T-helper 9 cell (primary cell): ENCODE results near the gene OR52J3.
"Not testable (repeated sequence)": the region's sequence is repeated elsewhere in the genome, so short reads cannot be mapped to it uniquely, and the experiment has no call there.

Experiments used
- DNase-seq: peaks from one replicate; pipeline ENCODE4 v3.0.0-alpha.2; 2020
- total RNA-seq, 2 donors: gene quantifications; one replicate each; lab custom pipeline; 2026; lab: John Stamatoyannopoulos, UW

Gene OR52J3
- total RNA-seq: 0 reads per million in 2 donors

GRCh38 chr11:5046226-5046625 lies at the start of gene OR52J3:
Gene OR52J3 (plus strand): TSS chr11:5046526. CDS start chr11:5046526, 0 bp downstream.
- DNase-seq: no peak

- DNase-seq: no peak
Measured at GRCh38 chr11:5004424-5005274, 41.7 kb upstream of the OR52J3 start.

- DNase-seq: no peak
Measured at GRCh38 chr11:5007561-5007960, 38.8 kb upstream of the OR52J3 start.

- DNase-seq: no peak
Measured at GRCh38 chr11:5011254-5011653, 35.1 kb upstream of the OR52J3 start.

DNA sequence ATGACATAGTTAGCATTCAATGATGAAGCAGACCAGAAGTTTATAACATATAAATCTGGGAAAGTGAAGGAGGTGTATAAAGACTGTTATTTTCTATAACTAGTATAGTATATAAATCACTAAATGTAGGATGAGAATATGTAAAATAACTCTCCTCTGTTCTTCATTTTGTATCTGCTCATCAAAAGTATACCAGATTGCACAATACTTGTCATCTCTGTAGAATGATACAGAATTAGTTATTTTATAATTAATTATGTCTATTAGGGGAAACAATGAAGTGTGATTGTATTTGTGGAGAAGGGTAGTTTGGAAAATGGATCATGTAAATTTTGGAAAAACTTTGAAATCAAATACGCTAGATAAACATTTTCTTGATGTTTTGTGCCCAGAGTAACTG lies 33.3 kb upstream of the OR52J3 start:
- DNase-seq: no peak

- no peak for DNase-seq
Measured at GRCh38 chr11:5021996-5022395, 24.3 kb upstream of the OR52J3 start.

DNA sequence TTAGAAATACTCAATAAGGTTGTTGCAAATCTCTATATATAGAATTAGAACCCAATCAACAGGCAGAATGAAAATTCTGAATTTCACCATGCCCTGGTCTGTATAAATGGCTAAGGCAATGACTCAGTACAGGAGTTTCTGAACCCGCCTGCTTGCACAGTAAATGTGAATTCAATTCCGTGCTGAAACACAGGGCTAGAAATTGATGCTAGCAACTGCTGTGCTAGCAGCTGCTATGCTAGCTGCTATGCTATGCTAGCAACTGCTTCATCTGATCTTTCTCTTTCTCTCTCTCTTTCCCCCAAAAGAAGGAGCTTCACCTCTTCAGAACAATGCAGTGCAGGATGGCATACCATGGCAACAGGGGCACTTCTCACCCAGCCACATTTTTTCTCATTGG lies 9.7 kb upstream of the OR52J3 start:
- DNase-seq: no peak

GRCh38 chr11:5037926-5038325 lies 8.4 kb upstream of the OR52J3 start:
- DNase-seq: no peak

DNA sequence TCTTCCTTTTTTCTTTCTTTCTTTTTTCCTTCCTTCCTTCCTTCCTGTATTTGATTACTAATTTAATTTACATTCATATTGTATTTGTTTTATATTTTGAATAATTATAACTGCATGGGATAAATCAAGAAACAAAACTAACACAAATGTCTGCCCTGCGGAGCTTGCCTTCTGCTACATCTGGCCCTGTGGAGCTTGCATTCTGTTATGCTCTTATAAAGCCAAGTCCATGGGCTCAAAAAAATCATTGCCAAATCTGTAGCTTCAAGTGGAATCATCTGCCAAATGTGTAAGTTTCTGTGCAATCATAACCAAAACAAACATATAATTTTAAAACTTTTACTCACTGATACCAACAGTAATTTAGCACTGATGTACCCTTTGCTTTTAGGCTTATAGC lies 8.0 kb upstream of the OR52J3 start:
- no peak for DNase-seq

GRCh38 chr11:5040876-5041275 lies 5.5 kb upstream of the OR52J3 start:
- DNase-seq: no peak

GRCh38 chr11:5042091-5042490 lies 4.2 kb upstream of the OR52J3 start:
- no peak for DNase-seq

GRCh38 chr11:5043380-5043779 lies 2.9 kb upstream of the OR52J3 start:
- no peak for DNase-seq

DNA sequence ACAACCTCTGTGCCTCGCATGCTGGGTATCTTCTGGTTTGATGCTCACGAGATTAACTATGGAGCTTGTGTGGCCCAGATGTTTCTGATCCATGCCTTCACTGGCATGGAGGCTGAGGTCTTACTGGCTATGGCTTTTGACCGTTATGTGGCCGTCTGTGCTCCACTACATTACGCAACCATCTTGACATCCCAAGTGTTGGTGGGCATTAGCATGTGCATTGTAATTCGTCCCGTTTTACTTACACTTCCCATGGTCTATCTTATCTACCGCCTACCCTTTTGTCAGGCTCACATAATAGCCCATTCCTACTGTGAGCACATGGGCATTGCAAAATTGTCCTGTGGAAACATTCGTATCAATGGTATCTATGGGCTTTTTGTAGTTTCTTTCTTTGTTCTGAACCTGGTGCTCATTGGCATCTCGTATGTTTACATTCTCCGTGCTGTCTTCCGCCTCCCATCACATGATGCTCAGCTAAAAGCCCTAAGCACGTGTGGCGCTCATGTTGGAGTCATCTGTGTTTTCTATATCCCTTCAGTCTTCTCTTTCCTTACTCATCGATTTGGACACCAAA lies 516 bp downstream of the OR52J3 start:
- no peak for DNase-seq

- DNase-seq: not testable (repeated sequence)
Measured at GRCh38 chr11:5058679-5059078, 12.4 kb downstream of the OR52J3 start.

GRCh38 chr11:5059391-5059790 lies 13.1 kb downstream of the OR52J3 start, which contains the start of gene OR52E2:
Gene OR52E2 (minus strand): TSS chr11:5059627. CDS start chr11:5059627, 0 bp downstream.
- DNase-seq: no peak

GRCh38 chr11:5065027-5065426 lies 18.7 kb downstream of the OR52J3 start:
- DNase-seq: no peak

- DNase-seq: no peak
Measured at GRCh38 chr11:5069272-5069671, 22.9 kb downstream of the OR52J3 start, which contains the start of gene OR52E1. Gene OR52E1 (plus strand): TSS chr11:5069572.

DNA sequence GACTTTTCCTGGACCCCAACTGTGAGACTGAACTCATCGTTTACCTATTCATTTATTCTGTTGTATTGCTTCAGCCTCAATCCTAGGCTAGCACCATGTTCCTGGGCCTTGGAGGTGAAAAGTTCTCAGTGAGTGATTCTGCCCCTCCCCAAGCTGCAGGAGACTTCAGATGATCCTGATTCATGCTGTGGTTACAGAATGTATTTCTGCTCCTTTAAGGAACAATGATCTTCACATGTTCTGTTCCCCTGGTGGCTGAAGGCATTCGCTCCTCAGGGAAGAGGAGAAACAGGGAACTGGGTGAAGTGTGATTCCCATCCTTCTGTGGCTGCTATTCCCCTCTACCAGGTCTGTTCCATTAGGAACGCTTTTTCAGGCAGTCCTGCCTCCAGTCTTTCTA lies 25.5 kb downstream of the OR52J3 start:
- DNase-seq: no peak

DNA sequence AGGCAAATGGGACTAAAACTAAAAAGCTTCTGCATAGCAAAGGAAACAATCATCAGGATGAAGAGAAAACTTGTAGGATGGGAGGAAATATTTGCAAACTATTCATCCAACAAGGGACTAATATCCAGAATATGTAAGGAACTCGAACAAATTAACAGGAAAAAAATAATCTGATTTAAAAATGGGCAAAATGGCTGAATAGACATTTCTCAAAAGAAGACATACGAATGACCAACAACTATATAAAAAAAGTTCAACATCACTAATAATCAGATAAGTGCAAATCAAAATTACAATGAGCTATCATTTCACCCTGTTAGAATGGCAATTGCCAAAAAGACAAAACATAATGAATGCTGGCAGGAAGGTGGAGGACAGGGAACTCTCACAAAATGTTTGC lies 35.1 kb downstream of the OR52J3 start:
- no peak for DNase-seq

DNA sequence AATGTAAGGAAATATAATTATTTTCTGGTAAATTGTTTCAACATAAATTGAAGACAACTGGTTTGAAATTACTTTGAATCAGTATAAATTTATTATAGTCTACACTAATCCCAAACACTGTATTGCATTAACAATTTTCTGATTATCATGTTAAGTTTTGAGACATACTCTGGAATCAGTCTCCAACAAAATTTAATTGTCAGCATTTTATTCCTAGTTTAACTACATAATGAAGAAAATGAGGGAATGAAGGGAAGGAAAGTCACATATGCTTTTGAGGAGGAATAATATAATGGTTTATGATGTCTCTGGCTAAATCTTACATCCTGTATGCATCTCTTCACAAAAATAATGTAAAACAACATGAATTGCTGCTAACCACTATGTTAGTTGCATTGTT lies 37.3 kb downstream of the OR52J3 start:
- no peak for DNase-seq

DNA sequence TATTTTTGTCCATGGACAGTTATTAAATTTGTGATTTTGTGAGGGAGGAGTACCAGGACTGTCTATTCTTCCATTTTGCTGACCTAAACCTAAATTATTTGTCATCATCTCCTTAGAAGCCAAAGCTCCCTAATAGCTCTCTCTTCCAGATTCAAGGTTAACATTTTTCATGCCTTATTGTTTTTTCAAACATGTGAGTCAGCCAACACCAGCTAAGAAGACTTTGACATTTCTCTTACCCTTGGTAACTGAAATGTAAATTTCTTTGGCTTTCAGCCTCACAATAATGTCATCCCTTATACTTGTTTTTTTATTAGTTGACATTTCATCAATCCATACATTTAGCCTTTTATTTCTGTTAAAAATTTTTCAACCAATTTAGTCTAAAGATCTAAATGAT lies 42.2 kb downstream of the OR52J3 start:
- no peak for DNase-seq

- DNase-seq: no peak
Measured at GRCh38 chr11:5090668-5091067, 44.3 kb downstream of the OR52J3 start.

DNA sequence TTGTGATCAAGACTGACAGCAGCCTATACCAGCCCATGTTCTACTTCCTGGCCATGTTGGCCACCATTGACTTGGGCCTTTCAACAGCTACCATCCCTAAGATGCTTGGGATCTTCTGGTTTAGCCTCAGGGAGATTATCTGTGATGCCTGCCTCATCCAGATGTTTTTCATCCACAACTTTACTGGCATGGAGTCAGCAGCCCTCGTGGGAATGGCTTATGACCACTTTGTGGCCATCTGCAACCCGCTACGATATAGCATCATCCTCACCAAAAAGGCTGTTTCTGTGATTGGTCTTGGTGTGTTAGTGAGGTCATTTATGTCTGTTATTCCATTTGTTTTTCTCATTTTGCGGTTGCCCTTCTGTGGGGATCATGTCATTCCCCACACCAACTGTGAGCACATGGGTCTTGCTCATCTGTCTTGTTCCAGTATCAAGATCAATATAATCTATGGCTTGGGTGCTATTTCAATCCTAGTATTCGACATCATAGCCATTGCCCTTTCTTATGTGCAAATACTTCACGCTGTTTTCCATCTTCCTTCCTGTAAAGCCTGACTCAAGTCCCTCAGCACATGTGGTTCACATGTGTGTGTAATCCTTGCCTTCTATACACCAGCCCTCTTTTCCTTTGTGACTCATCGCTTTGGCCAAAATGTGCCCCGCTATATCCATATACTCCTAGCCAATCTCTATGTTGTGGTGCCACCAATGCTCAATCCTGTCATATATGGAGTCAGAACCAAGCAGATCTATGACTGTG lies 46.7 kb downstream of the OR52J3 start:
- no peak for DNase-seq

DNA sequence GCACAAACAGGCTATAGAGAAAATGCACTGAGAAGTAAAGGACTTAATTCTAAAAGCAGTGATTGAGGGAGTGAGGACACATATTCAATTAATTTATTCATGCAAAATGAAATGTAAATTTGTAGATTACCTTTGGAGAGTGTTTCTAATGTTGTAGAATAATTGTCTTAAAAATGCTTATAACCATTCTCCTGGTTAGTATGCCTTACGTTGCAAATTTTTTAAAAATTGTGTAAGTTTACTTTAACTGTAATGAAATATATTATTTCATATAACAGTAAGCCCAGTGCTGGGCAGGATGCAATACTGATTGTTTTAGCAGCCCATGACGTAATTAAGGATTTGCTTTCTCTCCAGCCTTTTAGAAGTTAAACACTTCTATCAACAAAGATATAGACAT lies 49.7 kb downstream of the OR52J3 start:
- DNase-seq: no peak
